GM13976 (cell line): ENCODE data around the gene CHTF18.

Experiments
- DNase-seq: peaks from one replicate; pipeline ENCODE4 v3.0.0; 2012; ENCODE audit warnings: low spot score
- in situ Hi-C: fragments of 300-500 bp; cut with MboI; formaldehyde crosslinking; loops from one replicate; pipeline ENCODE4 v1.12.0; 2022; ENCODE audit warnings: low sequenced_read_pairs, mixed read lengths, inconsistent platforms; ENCODE audit not compliant: unreplicated experiment
- TF ChIP-seq, protein P1 (sequence below): IDR thresholded peaks from 2 replicates; pipeline ENCODE4 v1.5.1; 2012; ENCODE audit warnings: borderline replicate concordance, mild to moderate bottlenecking; ENCODE audit not compliant: insufficient read depth; ENCODE audit errors: extremely low read depth, missing control alignments, control extremely low read depth

Gene CHTF18

DNA sequence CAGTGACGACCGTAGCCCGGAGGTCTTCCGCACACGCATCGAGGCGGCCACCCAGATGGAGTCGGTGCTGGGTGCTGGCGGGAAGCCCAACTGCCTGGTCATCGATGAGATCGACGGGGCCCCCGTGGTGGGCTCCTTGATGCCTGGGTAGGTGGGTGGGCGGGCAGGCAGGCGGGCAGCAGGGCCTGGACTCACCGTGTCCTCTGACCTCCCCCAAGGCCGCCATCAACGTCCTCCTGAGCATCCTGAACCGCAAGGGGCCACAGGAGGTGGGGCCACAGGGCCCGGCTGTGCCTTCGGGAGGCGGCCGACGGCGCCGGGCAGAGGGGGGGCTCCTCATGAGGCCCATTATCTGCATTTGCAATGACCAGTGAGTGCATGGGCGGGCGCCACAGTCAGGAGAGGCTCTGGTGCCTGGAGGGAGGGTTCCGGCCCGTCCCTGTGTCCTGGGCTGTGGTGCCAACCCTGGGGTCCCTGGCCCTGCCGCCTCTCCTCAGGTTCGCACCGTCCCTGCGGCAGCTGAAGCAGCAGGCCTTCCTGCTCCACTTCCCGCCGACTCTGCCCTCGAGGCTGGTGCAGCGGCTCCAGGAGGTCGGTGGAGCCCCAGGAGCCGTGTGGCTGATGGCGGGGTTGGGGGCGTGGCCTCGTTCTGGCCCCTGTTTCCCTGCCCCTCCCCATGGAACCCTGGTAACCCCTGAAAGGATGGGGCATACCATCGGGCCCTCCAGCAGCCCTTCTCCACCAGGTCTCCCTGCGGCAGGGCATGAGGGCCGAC is 4.0 kb downstream of the CHTF18 start:
- in situ Hi-C loops, result no loop called here
- TF ChIP-seq, protein P1, sequence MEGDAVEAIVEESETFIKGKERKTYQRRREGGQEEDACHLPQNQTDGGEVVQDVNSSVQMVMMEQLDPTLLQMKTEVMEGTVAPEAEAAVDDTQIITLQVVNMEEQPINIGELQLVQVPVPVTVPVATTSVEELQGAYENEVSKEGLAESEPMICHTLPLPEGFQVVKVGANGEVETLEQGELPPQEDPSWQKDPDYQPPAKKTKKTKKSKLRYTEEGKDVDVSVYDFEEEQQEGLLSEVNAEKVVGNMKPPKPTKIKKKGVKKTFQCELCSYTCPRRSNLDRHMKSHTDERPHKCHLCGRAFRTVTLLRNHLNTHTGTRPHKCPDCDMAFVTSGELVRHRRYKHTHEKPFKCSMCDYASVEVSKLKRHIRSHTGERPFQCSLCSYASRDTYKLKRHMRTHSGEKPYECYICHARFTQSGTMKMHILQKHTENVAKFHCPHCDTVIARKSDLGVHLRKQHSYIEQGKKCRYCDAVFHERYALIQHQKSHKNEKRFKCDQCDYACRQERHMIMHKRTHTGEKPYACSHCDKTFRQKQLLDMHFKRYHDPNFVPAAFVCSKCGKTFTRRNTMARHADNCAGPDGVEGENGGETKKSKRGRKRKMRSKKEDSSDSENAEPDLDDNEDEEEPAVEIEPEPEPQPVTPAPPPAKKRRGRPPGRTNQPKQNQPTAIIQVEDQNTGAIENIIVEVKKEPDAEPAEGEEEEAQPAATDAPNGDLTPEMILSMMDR, result no peak
- DNase-seq, result no peak

DNA sequence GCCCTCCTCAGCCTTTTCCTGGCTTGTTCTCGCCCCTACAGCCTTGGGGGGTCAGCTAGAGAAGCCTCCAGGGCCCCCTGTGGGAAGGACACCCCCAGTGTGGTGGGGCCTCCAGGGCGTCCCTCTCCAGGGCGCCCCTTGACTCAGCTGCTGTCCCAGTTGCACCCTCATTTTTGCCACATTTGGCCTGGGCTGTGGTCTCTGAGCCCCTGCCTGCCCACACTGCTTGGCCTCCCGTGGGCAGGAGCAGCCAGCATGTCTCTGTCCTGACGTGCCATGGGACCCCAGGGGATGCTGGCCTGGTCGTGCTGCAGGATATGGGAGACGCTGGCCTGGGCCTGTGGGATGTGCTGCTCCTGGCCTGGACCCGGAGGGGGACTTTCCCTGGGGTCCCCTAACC is 5.0 kb downstream of the CHTF18 start:
- no peak for DNase-seq
- TF ChIP-seq, protein P1, result no peak
- in situ Hi-C loops, result no loop called here

DNA sequence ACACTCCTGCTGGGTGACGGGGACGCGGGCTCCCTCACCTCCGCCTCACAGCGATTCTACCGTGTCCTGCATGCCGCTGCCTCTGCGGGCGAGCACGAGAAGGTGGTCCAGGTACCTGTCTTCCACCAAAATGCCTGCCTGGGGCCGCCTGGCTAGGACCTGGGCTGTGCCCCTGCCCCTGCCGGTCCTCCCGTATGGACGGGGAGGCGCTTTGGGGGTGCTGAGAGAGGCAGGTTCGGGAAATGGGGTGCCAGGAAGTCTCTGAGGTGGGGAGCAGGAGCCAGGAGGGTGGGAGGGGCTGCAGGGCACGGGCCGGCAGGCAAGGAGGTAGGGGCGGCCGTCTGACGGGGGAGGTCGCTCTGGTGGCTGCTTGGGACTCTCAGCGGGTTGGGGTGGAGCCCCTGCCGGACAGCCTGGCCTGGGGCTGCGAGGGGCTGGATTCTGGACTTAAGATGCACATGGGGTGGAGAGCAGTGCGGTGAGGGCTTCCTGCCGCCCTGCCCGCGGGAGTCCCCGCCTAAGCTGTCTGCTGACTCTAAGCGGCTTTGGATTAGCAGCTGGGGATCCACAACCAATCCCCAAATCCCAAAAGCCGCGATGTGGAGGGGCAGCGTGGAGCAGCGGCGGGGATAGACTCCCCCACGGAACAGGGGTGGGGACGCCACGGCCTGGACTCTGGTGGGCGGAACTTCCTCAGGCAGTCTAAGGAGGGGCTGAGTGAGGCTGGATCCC is 5.8 kb downstream of the CHTF18 start:
- no peak for DNase-seq
- in situ Hi-C loops, result no loop called here
- TF ChIP-seq, protein P1, result no peak

DNA sequence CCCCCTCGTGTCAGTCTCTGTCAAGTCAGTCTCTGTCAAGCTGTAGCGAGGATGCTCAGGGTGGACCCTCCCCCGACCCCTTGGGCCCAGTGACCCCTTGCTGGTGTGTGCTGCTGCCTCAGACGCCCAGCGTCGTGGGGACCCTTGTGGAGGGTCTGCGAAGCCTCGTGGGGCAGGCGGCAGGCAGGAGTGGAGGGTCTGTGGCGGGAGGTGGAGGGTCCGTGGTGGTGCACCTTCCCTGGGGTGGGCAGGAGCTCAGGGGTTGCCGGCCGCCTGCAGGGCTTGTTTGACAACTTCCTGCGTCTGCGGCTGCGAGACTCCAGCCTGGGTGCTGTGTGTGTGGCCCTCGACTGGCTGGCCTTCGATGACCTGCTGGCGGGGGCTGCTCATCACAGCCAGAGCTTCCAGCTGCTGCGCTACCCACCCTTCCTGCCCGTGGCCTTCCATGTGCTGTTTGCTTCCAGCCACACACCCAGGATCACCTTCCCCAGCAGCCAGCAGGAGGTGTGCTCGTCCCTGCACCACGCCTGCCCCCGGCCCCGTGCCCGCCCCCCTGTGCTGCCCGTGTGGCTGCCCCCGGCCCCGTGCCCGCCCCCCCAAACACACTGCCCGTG is 6.5 kb downstream of the CHTF18 start:
- TF ChIP-seq, protein P1, result no peak
- no peak for DNase-seq
- in situ Hi-C loops, result no loop called here

DNA sequence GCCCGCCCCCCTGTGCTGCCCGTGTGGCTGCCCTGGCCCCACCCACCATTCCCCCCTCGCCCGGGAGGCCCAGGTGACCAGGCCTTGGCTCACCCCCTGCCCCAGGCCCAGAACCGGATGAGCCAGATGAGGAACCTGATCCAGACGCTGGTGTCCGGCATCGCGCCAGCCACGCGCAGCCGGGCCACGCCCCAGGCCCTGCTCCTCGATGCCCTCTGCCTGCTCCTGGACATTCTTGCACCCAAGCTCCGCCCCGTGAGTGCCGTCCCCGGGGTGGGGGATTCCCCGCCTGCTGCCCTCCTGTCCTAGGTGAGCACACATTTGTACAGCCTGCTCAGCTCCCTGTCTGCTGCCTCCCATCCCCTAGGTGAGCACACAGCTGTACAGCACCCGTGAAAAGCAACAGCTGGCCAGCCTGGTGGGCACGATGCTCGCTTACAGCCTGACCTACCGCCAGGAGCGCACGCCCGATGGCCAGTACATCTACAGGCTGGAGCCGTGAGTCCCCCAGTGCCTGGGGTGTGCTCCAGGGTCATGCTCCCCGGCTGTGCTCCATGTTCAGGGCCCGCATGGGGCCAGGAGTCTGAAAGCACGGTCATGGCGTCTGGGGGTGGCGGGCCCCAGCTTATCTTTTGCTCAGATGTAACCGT is 7.3 kb downstream of the CHTF18 start:
- in situ Hi-C loops, result no loop called here
- DNase-seq, result no peak
- TF ChIP-seq, protein P1, result no peak
